ENCODE data around the gene SIX2.

The SIX2 gene

GRCh38 chr2:45009303-45009927 lies at the start of gene SIX2:
TSS of gene SIX2 (minus strand) at chr2:45009452. CDS start at chr2:45009110, 342 bp downstream.
- TF ChIP-seq CTCF (IDR thresholded peaks at IDR 0.05; ENCODE audit: control insufficient read depth, insufficient read depth, low read depth, low read length, missing control alignments): no peak
- DNase-seq (ENCODE audit: low read depth): peak; percentile 88
- H3K4me3 ChIP-seq (ENCODE audit: control insufficient read depth, low read depth, low read length): peak within 1 kb of the TSS; percentile 53

- TF ChIP-seq CTCF (IDR thresholded peaks at IDR 0.05; ENCODE audit: control insufficient read depth, insufficient read depth, low read depth, low read length, missing control alignments): no peak
- no peak for DNase-seq (ENCODE audit: low read depth)
- H3K4me3 ChIP-seq (ENCODE audit: control insufficient read depth, low read depth, low read length): no peak overlapping the region
Observed at GRCh38 chr2:45055162-45055605, 45.9 kb upstream of the SIX2 start.

- DNase-seq (ENCODE audit: low read depth): no peak
- TF ChIP-seq CTCF (IDR thresholded peaks at IDR 0.05; ENCODE audit: control insufficient read depth, insufficient read depth, low read depth, low read length, missing control alignments): no peak
- H3K4me3 ChIP-seq (ENCODE audit: control insufficient read depth, low read depth, low read length): no peak overlapping the region
Observed at GRCh38 chr2:45053966-45054365, 44.7 kb upstream of the SIX2 start.

- no peak for TF ChIP-seq CTCF (IDR thresholded peaks at IDR 0.05; ENCODE audit: control insufficient read depth, insufficient read depth, low read depth, low read length, missing control alignments)
- no peak overlapping the region for H3K4me3 ChIP-seq (ENCODE audit: control insufficient read depth, low read depth, low read length)
- DNase-seq (ENCODE audit: low read depth): no peak
Observed at GRCh38 chr2:45052388-45052928, 43.2 kb upstream of the SIX2 start.

GRCh38 chr2:45049569-45050336 lies 40.5 kb upstream of the SIX2 start:
- no peak for TF ChIP-seq CTCF (IDR thresholded peaks at IDR 0.05; ENCODE audit: control insufficient read depth, insufficient read depth, low read depth, low read length, missing control alignments)
- no peak overlapping the region for H3K4me3 ChIP-seq (ENCODE audit: control insufficient read depth, low read depth, low read length)
- no peak for DNase-seq (ENCODE audit: low read depth)

- DNase-seq (ENCODE audit: low read depth): no peak
- TF ChIP-seq CTCF (IDR thresholded peaks at IDR 0.05; ENCODE audit: control insufficient read depth, insufficient read depth, low read depth, low read length, missing control alignments): no peak
- H3K4me3 ChIP-seq (ENCODE audit: control insufficient read depth, low read depth, low read length): no peak overlapping the region
Observed at GRCh38 chr2:45047301-45047700, 38.0 kb upstream of the SIX2 start.
